Stimulated activated CD8-positive, alpha-beta memory T cell treated with anti-CD3 and anti-CD28 coated beads, Interleukin-12 subunit alpha, Interleukin-12 subunit beta, amount 100 ng/mL, for 1 hour (primary cell): Measurements from ENCODE around the gene SLC13A3.

ENCODE experiments used
- DNase-seq: peaks from one replicate; pipeline ENCODE4 v3.0.0-alpha.2; 2020; ENCODE audit warnings: low read depth

SLC13A3 gene

DNA sequence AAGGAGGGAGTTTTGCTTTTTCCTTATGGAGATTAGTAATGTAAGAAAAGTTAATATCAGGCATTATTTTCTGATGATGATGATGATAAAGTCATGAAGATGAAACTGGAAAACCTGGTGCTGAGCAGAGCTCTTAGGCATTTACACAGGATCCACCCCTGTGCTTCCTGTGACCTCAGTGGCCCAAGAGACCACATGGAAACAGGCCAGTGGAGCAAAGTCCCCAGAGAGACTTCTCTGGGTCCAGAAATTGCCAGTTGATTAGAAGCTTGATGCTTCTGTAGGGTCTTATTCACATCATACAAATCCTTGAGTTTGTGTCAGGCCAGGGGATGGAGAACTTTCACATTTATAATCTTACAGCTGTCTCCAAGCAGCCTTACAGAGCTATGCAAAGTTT, 46.1 kb downstream of the SLC13A3 start:
- no peak for DNase-seq

- no peak for DNase-seq
Measured at GRCh38 chr20:46604551-46605133, 46.6 kb downstream of the SLC13A3 start.

DNA sequence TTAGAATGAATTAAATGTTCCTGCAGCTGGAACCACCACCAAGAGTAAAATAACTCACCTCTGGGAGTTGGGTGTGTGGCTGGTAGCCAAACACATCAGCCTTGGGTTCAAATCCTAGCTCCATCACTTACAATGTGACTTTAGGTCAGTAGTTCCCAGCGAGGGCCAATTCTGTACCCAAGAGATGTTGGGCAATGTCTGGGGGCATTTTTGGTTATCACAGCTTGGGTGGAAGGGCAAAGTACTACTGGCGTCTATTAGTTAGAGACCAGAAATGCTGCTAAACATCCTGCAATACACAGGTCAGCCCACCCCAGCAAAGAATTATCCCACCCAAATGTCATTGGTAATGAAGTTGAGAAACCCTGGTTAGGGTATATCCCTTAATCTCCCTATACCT, 48.8 kb downstream of the SLC13A3 start:
- DNase-seq: no peak

- no peak for DNase-seq
Measured at GRCh38 chr20:46601603-46602122, 49.6 kb downstream of the SLC13A3 start.

GRCh38 chr20:46600286-46600752, 50.9 kb downstream of the SLC13A3 start:
- no peak for DNase-seq

GRCh38 chr20:46599227-46599987, 51.9 kb downstream of the SLC13A3 start:
- DNase-seq: no peak

DNA sequence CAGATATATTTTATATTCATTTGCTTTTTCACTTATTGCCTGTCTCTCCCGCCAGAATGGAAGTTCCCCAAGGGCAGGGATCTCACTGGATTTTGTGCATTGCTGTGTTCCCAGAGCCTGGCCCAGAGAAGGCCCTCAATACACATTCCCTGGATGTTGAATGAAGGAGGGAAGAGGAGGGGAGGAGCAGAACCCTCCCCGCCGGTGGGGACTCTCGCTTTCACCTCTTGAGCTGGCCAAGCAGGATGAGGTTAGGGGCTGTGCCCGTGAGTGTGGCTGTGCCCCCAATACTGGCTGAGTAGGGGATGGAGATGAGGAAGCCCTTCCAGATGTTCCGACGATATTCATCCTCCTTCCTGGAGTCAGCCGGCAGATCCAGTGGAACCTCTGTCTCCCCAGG, 55.3 kb downstream of the SLC13A3 start:
- DNase-seq: no peak

- DNase-seq: no peak
Measured at GRCh38 chr20:46594725-46595124, 56.5 kb downstream of the SLC13A3 start.

GRCh38 chr20:46592580-46593362, 58.5 kb downstream of the SLC13A3 start:
- DNase-seq: no peak

DNA sequence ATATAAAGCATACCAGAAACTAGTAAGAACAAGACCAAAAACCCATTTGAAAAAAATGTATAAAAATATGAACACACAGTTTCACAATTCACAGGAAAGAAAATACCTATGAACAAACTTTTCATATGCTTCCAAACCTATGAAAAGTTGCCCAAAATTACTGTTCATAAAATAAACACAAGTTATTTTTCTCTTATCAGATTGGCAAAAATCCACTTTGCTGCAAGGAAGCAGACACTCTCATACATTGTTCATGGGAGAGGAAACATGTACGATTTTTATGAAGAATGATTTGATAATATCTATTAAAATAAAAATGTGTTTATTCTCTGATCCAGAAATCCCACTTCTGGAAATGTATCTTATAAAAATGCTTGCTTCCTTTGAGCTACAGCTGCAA, 60.8 kb downstream of the SLC13A3 start:
- no peak for DNase-seq

DNA sequence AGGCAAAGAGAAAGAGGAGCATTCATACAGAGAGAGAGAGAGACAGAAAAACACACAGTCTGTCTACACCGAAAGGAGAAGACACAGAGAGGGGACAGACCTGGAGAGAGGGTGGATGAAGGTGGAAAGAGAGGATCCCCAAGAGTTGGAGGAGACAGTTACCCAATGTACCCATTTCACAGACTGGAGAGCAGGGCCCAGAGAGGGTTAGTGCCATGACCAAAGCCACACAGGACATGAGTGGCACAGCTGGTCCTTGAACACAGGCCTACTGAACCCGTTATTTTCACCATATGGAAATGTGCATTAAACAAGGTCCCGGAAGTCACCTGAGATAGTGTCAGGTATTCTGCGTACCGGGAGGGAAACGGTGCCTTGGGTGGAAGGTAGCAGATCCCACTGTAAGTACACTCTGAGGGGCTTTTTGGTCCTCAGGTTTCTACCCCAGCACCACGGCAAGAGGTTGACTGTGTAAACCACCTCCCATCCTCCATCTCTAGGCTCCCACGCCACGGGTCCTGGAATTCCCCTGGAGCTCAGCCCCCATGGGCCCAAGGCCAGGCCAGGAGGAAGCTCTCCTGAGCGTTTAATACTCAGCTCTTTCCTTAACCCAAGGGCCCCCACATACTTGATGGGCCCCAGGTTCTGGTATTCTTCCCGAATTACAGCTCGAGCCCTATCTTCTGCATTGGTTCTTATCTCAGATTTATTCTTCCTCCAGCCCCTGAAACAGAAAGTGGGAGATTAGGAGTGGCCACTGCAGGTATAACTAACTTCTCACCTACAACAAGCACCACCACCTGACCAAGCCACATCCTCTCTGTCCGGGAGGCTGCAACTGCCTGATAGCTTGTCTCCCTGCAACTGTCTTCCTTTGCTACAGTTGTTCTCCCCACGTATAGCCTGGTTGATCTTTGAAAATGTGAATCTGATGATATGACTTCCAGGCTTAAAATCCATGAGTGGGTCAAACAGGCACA, 62.4 kb downstream of the SLC13A3 start:
- no peak for DNase-seq

DNA sequence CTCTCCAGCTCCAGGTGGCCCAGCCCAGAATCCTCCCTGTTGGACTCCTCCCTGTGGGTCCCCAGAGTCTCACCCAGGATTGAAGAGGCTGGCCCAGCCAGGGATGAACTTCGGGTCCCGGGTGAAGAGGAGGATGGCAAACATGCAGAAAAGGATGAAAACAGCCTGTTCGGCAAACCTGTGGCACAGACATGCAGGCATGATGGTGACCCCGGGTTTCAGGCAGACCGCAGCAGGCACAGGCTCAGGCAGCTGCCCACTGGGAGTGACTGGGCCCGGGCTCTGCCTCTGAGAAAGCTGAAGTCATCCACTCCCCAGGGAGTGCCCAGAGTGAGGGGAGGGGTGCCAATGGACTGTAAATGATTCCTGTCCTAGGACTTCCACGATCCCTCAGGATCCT, 63.3 kb downstream of the SLC13A3 start:
- DNase-seq: no peak

- DNase-seq: no peak
Measured at GRCh38 chr20:46586724-46587123, 64.5 kb downstream of the SLC13A3 start.

DNA sequence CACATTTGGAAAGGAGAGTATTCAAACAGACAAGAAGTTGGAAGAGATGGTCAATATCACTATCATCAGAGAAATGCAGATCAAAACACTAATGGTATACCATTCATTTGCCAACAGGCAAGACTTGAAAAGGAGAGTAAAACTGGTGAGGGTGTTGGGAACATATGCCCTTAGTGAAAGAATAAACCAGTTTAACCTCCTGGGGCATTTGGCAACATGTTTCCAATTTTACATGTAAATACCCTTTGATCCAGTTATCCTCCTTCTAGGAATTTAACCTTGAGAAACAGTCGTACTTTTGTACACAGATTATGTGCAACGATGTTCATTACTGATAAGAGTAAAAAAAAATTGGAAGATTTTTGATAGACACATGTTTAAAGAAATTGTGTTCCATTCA, 66.8 kb downstream of the SLC13A3 start:
- DNase-seq: no peak

GRCh38 chr20:46583411-46584214, 67.6 kb downstream of the SLC13A3 start:
- no peak for DNase-seq

- DNase-seq: no peak
Measured at GRCh38 chr20:46582648-46583047, 68.6 kb downstream of the SLC13A3 start.

- no peak for DNase-seq
Measured at GRCh38 chr20:46581391-46581790, 69.9 kb downstream of the SLC13A3 start.

GRCh38 chr20:46580613-46581205, 70.5 kb downstream of the SLC13A3 start:
- DNase-seq: no peak

DNA sequence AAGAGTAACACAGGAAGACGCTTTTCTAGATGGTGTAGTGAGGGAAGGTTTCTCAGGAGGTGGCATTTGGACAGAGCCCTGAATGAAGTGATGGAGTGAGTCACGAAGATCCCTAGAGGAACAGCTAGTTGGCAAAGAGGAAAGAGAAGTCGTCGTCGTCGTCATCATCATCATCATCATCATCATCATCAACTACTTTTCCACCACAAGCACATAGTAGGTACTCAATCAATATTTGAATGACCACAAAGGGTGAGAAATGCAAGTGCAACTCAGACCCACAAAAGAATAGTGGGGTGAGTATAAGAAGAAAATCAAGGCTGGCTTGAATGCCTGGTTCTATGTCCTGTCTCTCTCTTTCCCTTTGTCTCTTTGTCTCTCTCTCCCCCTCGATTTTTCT, 72.5 kb downstream of the SLC13A3 start:
- DNase-seq: no peak

DNA sequence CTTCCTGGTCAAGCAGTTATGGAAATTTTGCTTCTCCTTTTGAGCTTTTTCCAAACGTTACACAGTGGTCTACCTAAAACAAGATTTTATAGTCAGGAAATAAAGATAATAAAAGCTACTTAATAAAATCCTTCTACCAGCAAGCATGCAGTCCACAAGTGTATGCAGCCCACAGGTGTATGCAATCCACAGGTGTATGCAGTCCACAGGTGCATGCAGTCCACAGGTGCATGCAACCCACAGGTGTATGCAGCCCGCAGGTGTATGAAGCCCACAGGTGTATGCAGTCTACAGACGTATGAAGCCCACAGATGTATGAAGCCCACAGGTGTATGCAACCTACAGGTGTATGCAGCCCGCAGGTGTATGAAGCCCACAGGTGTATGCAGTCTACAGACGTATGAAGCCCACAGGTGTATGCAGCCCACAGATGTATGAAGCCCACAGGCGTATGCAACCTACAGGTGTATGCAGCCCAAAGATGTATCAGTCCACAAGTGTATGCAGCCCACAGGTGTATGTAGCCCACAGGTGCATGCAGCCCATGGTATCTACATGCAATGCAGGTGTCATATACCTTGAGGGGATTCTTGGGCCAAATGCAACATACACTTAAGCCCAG, 74.4 kb downstream of the SLC13A3 start:
- DNase-seq: no peak
